OCI-LY1 (cell line): Measurements from ENCODE around the gene SMYD3.

Experiments
- H2AFZ ChIP-seq: fragments of 200-600 bp; sonication (generic), shearing (Covaris generic); 2 replicates; pipeline ENCODE4 v1.6.0; 2014; ENCODE audit warnings: antibody characterized with exemption, mild to moderate bottlenecking, low read length
- H3F3A ChIP-seq: fragments of 200-600 bp; sonication (generic), shearing (Covaris generic); 2 replicates; pipeline ENCODE4 v1.6.0; 2014; ENCODE audit warnings: mild to moderate bottlenecking, antibody characterized with exemption, low read length, moderate library complexity; ENCODE audit not compliant: insufficient read depth
- H3K27ac ChIP-seq: fragments of 200-600 bp; sonication (generic); 2 replicates; pipeline ENCODE4 v1.5.1; 2014; ENCODE audit warnings: low read length, mixed run types, mild to moderate bottlenecking, low read depth; ENCODE audit not compliant: poor library complexity, severe bottlenecking
- H3K27me3 ChIP-seq: fragments of 200-600 bp; sonication (generic); 2 replicates; pipeline ENCODE4 v1.6.0; 2014; ENCODE audit warnings: antibody characterized with exemption, mild to moderate bottlenecking, low read length, moderate library complexity; ENCODE audit not compliant: insufficient read depth
- H3K36me3 ChIP-seq: fragments of 200-600 bp; sonication (generic); 2 replicates; pipeline ENCODE4 v1.6.1; 2014; ENCODE audit warnings: mild to moderate bottlenecking, antibody characterized with exemption, low read length, moderate library complexity, mixed read lengths; ENCODE audit not compliant: insufficient read depth
- H3K4me1 ChIP-seq: fragments of 200-600 bp; sonication (generic); 2 replicates; pipeline ENCODE4 v1.5.1; 2014; ENCODE audit warnings: mild to moderate bottlenecking, low read length, moderate library complexity; ENCODE audit not compliant: insufficient read depth, severe bottlenecking
- H3K4me2 ChIP-seq: fragments of 200-600 bp; sonication (generic), shearing (Covaris generic); 2 replicates; pipeline ENCODE4 v1.6.1; 2014; ENCODE audit warnings: low read length
- H3K4me3 ChIP-seq: fragments of 200-600 bp; sonication (generic); 2 replicates; pipeline ENCODE4 v1.5.1; 2014; ENCODE audit warnings: low read length, low read depth, mild to moderate bottlenecking, mixed read lengths; ENCODE audit not compliant: poor library complexity, severe bottlenecking
- H3K79me2 ChIP-seq: fragments of 200-600 bp; shearing (Covaris generic); 2 replicates; pipeline ENCODE4 v1.6.1; 2016; ENCODE audit warnings: mixed run types, low read length, mixed read lengths; ENCODE audit not compliant: insufficient read depth
- H3K9ac ChIP-seq: fragments of 200-600 bp; sonication (generic), shearing (Covaris generic); 2 replicates; pipeline ENCODE4 v1.6.1; 2014; ENCODE audit warnings: mild to moderate bottlenecking, low read length, mixed read lengths
- H3K9me2 ChIP-seq: fragments of 200-600 bp; sonication (generic), shearing (Covaris generic); 2 replicates; pipeline ENCODE4 v1.6.1; 2014; ENCODE audit warnings: low read depth, mild to moderate bottlenecking, low read length, mixed read lengths
- H3K9me3 ChIP-seq: fragments of 200-600 bp; shearing (Covaris generic); 2 replicates; pipeline ENCODE4 v1.6.1; 2014; ENCODE audit warnings: low read length, mixed read lengths
- H4K20me1 ChIP-seq: fragments of 200-600 bp; sonication (generic), shearing (Covaris generic); 2 replicates; pipeline ENCODE4 v1.6.0; 2016; ENCODE audit warnings: mild to moderate bottlenecking, low read length; ENCODE audit not compliant: insufficient read depth
- CTCF ChIP-seq: fragments of 200-600 bp; sonication (generic), shearing (Covaris generic); IDR thresholded peaks from 2 replicates; pipeline ENCODE4 v1.5.1; 2017; ENCODE audit warnings: mild to moderate bottlenecking, antibody characterized with exemption, low read length, moderate library complexity, mixed read lengths
- EZH2 ChIP-seq: fragments of 200-600 bp; sonication (generic), shearing (Covaris generic); IDR thresholded peaks from 2 replicates; pipeline ENCODE4 v1.8.0; 2017; ENCODE audit warnings: borderline replicate concordance, mixed run types, mild to moderate bottlenecking, antibody characterized with exemption, low read length, moderate library complexity, mixed read lengths

Gene SMYD3

DNA sequence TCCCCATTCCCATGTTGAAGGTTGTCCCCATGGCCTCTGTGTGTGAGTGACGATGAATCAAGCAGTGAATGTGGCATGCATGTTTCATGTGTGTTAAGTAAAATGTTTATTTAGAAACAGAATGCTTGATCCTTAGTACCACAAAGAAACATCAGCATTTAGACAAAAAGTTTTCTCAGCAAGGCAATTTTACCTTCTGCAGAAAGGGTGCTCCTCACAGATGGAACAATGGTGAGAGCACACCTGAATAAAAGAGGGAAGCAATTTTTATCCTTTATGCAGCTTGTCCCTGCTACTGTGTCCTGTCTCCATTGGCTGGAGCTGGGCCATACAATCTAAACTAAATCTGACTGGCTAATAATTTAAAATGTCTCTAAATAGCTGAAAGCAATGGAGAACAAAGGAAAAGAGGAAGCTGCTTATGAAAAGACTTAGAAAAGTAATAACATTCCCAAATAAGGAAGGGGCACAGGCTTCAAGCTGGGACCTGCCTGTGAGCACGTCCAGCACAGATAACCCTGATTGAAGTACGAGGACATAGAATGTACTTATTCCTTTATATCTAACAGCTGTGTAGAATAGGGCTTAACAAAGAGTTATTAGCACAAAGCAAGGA, 8.4 kb upstream of the SMYD3 start:
- Histone ChIP-seq H3K4me1 (no peaks in the 10 kb centered on the region), H3F3A (no peaks in the 10 kb centered on the region), H3K27me3 (no peaks in the 10 kb centered on the region), H3K9me3 (peaks cover 19% of the 10 kb centered on the region), H4K20me1 (no peaks in the 10 kb centered on the region), H3K27ac (no peak overlapping the region), H3K4me2 (no peak overlapping the region), H3K9me2 (no peaks in the 10 kb centered on the region), H3K4me3 (no peak overlapping the region), H3K9ac (no peak overlapping the region), H3K79me2 (no peaks in the 10 kb centered on the region), H2AFZ (no peak overlapping the region), H3K36me3 (no peaks in the 10 kb centered on the region)
- TF ChIP-seq EZH2 (no peak), CTCF (no peak)

GRCh38 chr1:246513619-246514343, 6.7 kb upstream of the SMYD3 start:
- H3K4me2 ChIP-seq, result peak overlapping the region; percentile 32; the same call in 1 of the 2 replicates
- TF ChIP-seq CTCF, result no peak
- TF ChIP-seq EZH2, result no peak
- peaks cover 19% of the 10 kb centered on the region for H3K9me3 ChIP-seq
- H3K27me3 ChIP-seq, result no peaks in the 10 kb centered on the region
- no peaks in the 10 kb centered on the region for H3F3A ChIP-seq
- H3K9me2 ChIP-seq, result no peaks in the 10 kb centered on the region
- H3K79me2 ChIP-seq, result no peaks in the 10 kb centered on the region
- H3K4me1 ChIP-seq, result no peaks in the 10 kb centered on the region
- H3K4me3 ChIP-seq, result peak overlapping the region; percentile 39
- no peak overlapping the region for H3K9ac ChIP-seq
- H4K20me1 ChIP-seq, result no peaks in the 10 kb centered on the region
- H3K36me3 ChIP-seq, result no peaks in the 10 kb centered on the region
- no peak overlapping the region for H2AFZ ChIP-seq
- no peak overlapping the region for H3K27ac ChIP-seq

- Histone ChIP-seq H2AFZ (no peak overlapping the region), H4K20me1 (no peaks in the 10 kb centered on the region), H3K9ac (no peak overlapping the region), H3K27me3 (no peaks in the 10 kb centered on the region), H3K4me3 (no peak overlapping the region), H3K36me3 (no peaks in the 10 kb centered on the region), H3K9me3 (peaks cover 19% of the 10 kb centered on the region), H3K27ac (no peak overlapping the region), H3K9me2 (no peaks in the 10 kb centered on the region), H3K4me1 (no peaks in the 10 kb centered on the region), H3F3A (no peaks in the 10 kb centered on the region), H3K79me2 (no peaks in the 10 kb centered on the region), H3K4me2 (no peak overlapping the region)
- no peak for TF ChIP-seq EZH2
- no peak for TF ChIP-seq CTCF
Observed at GRCh38 chr1:246513041-246513440, 6.0 kb upstream of the SMYD3 start.
